ENCODE measurements around the gene TAL1. TPM values are rescaled to one million over a fixed set of nuclear protein-coding genes. Genes with fewer than 3 reads are reported as not detected.
"Not testable (repeated sequence)": the region's sequence is repeated elsewhere in the genome, so short reads cannot be mapped to it uniquely, and the experiment has no call there.

Gene TAL1
- 1 to 10 TPM; 5.2 to 5.6 (median 5.5) TPM for polyA plus RNA-seq (ENCODE audit: insufficient read length in 3 of 3)
- long read RNA-seq, donor 1: 0 reads
- long read RNA-seq, donor 2: 0 reads
- long read RNA-seq, donor 3, partial matches to known transcripts: 0 of 1 reads
- long read RNA-seq, donor 3, other reads (novel, unspliced or antisense): 0 of 1 reads
- long read RNA-seq, donor 4, partial matches to known transcripts: 0 of 1 reads
- long read RNA-seq, donor 4, other reads (novel, unspliced or antisense): 0 of 1 reads
- long read RNA-seq, donor 5: 0 reads
- long read RNA-seq, donor 6: 0 reads
- long read RNA-seq, donor 7: 0 reads
- long read RNA-seq, donor 8, full-length matches to known transcripts: 2 of 2 reads
- long read RNA-seq, donor 8, partial matches to known transcripts: 0 of 2 reads
- long read RNA-seq, donor 8, other reads (novel, unspliced or antisense): 0 of 2 reads
- long read RNA-seq, donor 9: 0 reads
- long read RNA-seq, donor 10: 0 reads
- long read RNA-seq, donor 11: 0 reads
- long read RNA-seq, donor 12, full-length matches to known transcripts: 2 of 2 reads
- long read RNA-seq, donor 12, partial matches to known transcripts: 0 of 2 reads
- long read RNA-seq, donor 12, other reads (novel, unspliced or antisense): 0 of 2 reads
- long read RNA-seq, donor 13: 0 reads
- long read RNA-seq, donor 14: 0 reads
- long read RNA-seq, donor 15: 0 reads
- long read RNA-seq, donor 16, full-length matches to known transcripts: 3 of 3 reads
- long read RNA-seq, donor 16, partial matches to known transcripts: 0 of 3 reads
- long read RNA-seq, donor 16, other reads (novel, unspliced or antisense): 0 of 3 reads

GRCh38 chr1:47232187-47232874 is at the start of gene TAL1:
TSS of gene TAL1 (minus strand) at chr1:47232225. CDS start at chr1:47225888, 6,337 bp downstream.
- no peak for DNase-seq (ENCODE audit: extremely low read depth in 1 of 11, low read depth in 9 of 11, low spot score in 4 of 11)

GRCh38 chr1:47280142-47280541 is 48.1 kb upstream of the TAL1 start:
- no peak for DNase-seq (ENCODE audit: extremely low read depth in 1 of 11, low read depth in 9 of 11, low spot score in 4 of 11)

DNA sequence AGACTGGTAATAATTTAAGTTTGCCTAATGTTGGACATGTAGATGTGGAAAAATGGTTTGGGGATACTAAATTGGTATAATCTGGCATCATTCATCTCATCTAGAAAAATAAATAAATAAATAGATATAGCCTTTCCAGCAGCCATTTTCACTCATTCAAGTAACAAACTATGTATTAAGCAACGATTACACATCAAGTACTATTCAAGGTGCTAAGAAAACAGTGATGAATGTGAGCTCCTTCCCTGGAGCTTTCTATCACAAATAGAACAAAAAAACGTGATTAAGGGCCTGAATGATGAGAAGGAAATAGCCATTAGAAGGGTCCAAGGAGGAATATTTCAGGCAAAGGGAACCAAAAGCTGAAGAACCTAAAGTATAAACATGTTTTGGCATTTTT is 44.8 kb upstream of the TAL1 start:
- DNase-seq (ENCODE audit: extremely low read depth in 1 of 11, low read depth in 9 of 11, low spot score in 4 of 11): no peak

GRCh38 chr1:47275811-47276210 is 43.8 kb upstream of the TAL1 start:
- not testable (repeated sequence) for DNase-seq (ENCODE audit: extremely low read depth in 1 of 11, low read depth in 9 of 11, low spot score in 4 of 11)

GRCh38 chr1:47265529-47265928 is 33.5 kb upstream of the TAL1 start:
- not testable (repeated sequence) for DNase-seq (ENCODE audit: extremely low read depth in 1 of 11, low read depth in 9 of 11, low spot score in 4 of 11)

DNA sequence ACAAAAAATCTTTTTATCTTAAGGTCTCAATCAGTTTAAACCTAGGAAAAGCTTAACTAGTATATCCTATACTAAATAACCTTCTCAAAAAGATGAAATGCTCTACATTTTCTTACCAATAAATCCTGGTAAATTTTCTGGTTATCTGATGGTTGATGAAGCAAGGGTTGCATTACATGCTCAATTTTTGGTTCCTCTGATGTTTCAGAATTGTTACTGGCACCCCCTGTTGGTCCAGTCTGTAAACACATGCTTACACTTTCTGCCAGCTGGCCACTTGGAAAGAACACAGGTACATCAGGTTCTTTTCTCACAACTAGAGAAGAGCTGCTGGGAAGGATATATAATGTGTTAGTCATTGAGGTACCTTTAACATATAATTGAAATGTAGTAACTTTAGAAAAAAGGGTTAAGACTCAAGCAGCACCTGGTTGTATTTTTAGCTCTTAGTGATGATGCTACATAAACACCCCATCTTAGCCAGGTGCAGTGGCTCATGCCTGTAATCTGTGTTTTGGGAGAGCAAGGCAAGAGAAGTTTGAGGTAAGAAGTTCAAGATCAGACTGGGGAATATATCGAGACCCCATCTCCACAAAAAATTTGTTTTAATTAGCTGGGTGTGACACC is 30.9 kb upstream of the TAL1 start:
- DNase-seq (ENCODE audit: extremely low read depth in 1 of 11, low read depth in 9 of 11, low spot score in 4 of 11): peak in 8 of 11 donors; percentile 4 to 22 (median 15)

DNA sequence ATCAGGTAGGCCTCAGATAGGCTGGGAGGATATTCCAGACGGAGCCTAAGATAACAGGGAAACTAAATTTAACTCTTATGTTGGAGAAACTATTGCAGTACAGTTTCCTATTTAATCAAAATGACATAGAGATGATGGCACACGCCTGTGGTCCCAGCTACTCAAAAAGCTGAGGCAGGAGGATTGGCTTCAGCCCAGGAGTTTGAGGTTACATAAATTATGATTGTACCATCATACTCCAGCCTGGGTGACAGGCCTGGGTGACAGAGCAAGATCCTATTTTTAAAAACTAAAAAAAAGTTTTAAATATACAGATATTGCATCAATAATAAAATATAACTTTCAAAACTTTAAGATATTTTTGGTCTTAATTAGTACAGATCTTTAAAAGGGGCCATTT is 25.2 kb upstream of the TAL1 start:
- no peak for DNase-seq (ENCODE audit: extremely low read depth in 1 of 11, low read depth in 9 of 11, low spot score in 4 of 11)

- no peak for DNase-seq (ENCODE audit: extremely low read depth in 1 of 11, low read depth in 9 of 11, low spot score in 4 of 11)
Observed at GRCh38 chr1:47252795-47253194, 20.8 kb upstream of the TAL1 start.

DNA sequence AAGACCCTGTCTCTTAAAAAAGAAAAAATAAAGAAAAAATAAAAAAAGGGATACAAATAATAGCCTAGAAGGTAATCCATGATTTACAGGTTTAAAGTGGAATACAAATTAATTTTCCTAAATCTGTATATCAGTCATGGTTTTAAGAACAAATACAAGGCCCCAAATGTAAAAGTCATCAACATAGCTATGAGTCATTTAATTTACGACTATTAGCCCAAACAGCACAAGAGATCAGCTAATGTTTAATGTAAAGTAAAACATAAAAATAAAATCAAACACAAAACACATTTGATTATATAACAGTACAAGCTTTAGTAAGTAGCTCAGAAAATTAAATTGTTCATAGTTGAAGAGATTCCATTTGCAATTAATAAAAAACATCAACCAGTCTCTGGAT is 20.3 kb upstream of the TAL1 start:
- no peak for DNase-seq (ENCODE audit: extremely low read depth in 1 of 11, low read depth in 9 of 11, low spot score in 4 of 11)

DNA sequence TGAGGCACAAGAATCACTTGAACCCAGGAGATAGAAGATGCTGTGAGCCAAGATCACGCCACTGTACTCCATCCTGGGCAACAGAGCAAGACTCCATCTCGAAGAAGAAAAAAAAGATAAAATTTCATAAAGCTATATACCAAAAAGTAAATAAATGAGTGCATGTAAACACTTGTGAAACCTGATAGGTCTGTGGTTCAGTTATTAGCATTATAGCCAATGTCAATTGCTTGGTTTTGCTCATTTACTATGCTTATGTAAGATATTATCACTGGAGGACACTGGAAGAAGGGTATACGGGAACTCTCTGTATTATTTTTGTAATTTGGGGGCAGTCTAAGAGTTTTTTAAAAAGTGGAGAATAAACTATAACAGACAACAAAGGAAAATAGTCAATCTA is 17.7 kb upstream of the TAL1 start:
- DNase-seq (ENCODE audit: extremely low read depth in 1 of 11, low read depth in 9 of 11, low spot score in 4 of 11): no peak

- DNase-seq (ENCODE audit: extremely low read depth in 1 of 11, low read depth in 9 of 11, low spot score in 4 of 11): no peak
Observed at GRCh38 chr1:47244339-47244862, 12.4 kb upstream of the TAL1 start.

- no peak for DNase-seq (ENCODE audit: extremely low read depth in 1 of 11, low read depth in 9 of 11, low spot score in 4 of 11)
Observed at GRCh38 chr1:47243910-47244309, 11.9 kb upstream of the TAL1 start.

DNA sequence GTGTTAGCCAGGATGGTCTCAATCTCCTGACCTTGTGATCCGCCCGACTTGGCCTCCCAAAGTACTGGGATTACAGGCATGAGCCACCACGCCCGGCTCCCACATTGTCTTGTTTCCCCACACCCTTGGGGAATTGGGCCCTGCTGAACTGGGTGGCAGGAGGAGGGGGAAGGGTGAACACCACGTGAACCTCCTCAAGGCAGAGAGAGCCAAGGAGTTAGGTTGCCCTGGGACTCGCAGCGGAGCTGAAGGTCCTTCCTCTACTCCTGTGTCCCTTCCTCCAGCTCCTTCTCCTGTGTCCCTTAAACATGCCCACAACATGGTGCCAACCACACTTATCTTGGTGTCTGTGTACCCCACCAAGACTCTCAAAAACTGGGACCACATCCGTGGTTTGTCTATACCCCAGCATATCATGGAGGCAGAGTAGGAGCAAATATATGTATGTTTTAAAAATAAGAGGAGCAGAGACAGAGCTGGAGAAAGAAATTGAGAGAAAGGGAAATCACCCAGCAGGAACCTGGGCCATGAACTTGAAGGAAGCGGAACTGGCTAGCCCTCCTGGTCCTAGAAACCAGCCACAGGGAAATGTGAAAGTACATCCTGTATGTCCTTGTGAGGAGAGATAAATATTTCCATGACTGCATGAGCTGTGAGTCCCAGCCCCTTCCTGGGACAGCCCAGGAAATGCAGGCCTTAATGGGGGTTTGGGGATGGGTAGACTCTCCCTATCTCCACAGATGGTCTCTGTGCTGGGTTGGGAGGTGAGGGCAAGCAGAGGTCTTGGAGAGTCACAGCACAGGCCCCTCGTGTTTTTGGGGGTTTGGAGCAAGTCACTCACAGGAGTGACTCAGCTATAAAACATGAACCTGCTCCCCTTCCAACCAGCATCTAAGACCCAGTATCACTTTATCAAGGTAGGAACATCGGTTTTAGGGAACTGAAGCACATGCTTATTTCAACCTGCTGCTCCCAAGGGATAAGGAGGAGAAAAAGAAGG is 9.4 kb upstream of the TAL1 start:
- no peak for DNase-seq (ENCODE audit: extremely low read depth in 1 of 11, low read depth in 9 of 11, low spot score in 4 of 11)

DNA sequence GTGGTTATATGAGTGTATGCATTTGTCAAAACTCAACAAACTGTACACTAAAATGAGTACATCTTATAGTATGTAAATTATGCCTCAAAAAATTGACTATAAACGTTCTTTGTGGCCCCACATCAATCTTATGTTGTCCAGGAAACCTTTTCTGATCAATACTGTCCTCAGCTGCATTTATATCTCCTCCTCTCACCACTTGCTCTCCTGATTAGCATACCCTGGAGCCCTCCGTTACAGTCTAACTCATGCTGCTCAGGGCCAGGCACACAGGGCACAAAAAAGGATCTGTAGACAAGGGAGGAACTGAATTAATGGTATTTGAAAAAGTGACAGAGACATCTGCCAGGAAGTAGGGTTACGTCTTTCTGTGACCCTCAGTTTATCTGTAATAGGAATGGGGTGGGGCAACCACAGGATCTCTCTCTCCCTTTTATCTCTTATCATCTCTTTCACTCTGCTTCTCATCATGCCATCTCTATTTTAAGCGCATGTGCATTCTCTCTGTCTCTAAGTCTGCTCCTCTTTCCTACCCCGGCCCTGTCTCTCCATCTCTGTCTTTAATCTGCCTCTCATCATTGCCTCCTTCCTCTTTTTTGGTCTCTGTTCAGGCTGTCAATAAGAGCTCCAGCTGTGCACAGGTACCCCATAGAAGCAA is 7.0 kb upstream of the TAL1 start:
- DNase-seq (ENCODE audit: extremely low read depth in 1 of 11, low read depth in 9 of 11, low spot score in 4 of 11): no peak

GRCh38 chr1:47235806-47236205 is 3.8 kb upstream of the TAL1 start:
- no peak for DNase-seq (ENCODE audit: extremely low read depth in 1 of 11, low read depth in 9 of 11, low spot score in 4 of 11)

DNA sequence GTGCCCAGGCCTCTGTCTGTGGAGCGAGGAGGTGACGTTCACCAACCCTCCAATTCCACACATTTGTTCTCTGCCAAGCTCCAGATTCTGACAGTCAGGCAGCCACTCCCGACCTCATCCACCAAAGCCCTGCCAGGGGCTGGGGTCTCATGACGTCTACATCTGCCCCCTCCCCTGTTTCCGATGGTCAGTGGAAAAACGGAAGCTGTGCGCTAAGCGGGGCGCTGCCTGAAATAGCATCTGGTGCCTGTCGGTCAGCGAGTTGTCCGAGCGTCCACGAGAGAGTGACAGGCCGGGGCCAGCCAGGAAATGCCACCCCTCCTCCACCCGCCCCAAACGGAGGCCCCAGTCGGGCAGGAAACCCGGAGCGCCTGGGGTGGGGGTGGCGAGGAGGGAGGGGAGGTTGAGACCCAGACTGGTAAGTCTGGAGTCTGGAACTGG is 3.2 kb upstream of the TAL1 start:
- DNase-seq (ENCODE audit: extremely low read depth in 1 of 11, low read depth in 9 of 11, low spot score in 4 of 11): no peak

GRCh38 chr1:47233186-47233585 is 1.2 kb upstream of the TAL1 start:
- DNase-seq (ENCODE audit: extremely low read depth in 1 of 11, low read depth in 9 of 11, low spot score in 4 of 11): no peak
